ENCODE measurements around the gene PIK3C2G.

PIK3C2G gene

GRCh38 chr12:18419311-18419710, 158.0 kb downstream of the PIK3C2G start:
- no peak for DNase-seq (ENCODE audit: low read depth, low spot score)

GRCh38 chr12:18421867-18422266, 160.5 kb downstream of the PIK3C2G start:
- DNase-seq (ENCODE audit: low read depth, low spot score) = peak; percentile 36

- DNase-seq (ENCODE audit: low read depth, low spot score) = no peak
Measured at GRCh38 chr12:18422871-18423270, 161.6 kb downstream of the PIK3C2G start.

- DNase-seq (ENCODE audit: low read depth, low spot score) = no peak
Measured at GRCh38 chr12:18424857-18425256, 163.5 kb downstream of the PIK3C2G start.

GRCh38 chr12:18427520-18427919, 166.2 kb downstream of the PIK3C2G start:
- DNase-seq (ENCODE audit: low read depth, low spot score) = no peak

GRCh38 chr12:18428416-18428815, 167.1 kb downstream of the PIK3C2G start:
- DNase-seq (ENCODE audit: low read depth, low spot score) = no peak

- DNase-seq (ENCODE audit: low read depth, low spot score) = no peak
Measured at GRCh38 chr12:18429366-18429765, 168.0 kb downstream of the PIK3C2G start.

GRCh38 chr12:18430425-18431048, 169.2 kb downstream of the PIK3C2G start:
- DNase-seq (ENCODE audit: low read depth, low spot score) = peak; percentile 76

GRCh38 chr12:18431771-18432170, 170.5 kb downstream of the PIK3C2G start:
- no peak for DNase-seq (ENCODE audit: low read depth, low spot score)

GRCh38 chr12:18432206-18432605, 170.9 kb downstream of the PIK3C2G start:
- no peak for DNase-seq (ENCODE audit: low read depth, low spot score)

- no peak for DNase-seq (ENCODE audit: low read depth, low spot score)
Measured at GRCh38 chr12:18436170-18436569, 174.9 kb downstream of the PIK3C2G start.

GRCh38 chr12:18439541-18439940, 178.2 kb downstream of the PIK3C2G start:
- DNase-seq (ENCODE audit: low read depth, low spot score) = no peak

GRCh38 chr12:18443768-18444437, 182.6 kb downstream of the PIK3C2G start:
- peak; percentile 47 for DNase-seq (ENCODE audit: low read depth, low spot score)

GRCh38 chr12:18446061-18446644, 184.8 kb downstream of the PIK3C2G start:
- DNase-seq (ENCODE audit: low read depth, low spot score) = no peak

GRCh38 chr12:18454330-18454729, 193.0 kb downstream of the PIK3C2G start:
- peak; percentile 8 for DNase-seq (ENCODE audit: low read depth, low spot score)

- DNase-seq (ENCODE audit: low read depth, low spot score) = no peak
Measured at GRCh38 chr12:18456344-18456743, 195.0 kb downstream of the PIK3C2G start.

- DNase-seq (ENCODE audit: low read depth, low spot score) = no peak
Measured at GRCh38 chr12:18457362-18457761, 196.0 kb downstream of the PIK3C2G start.

GRCh38 chr12:18461758-18462157, 200.4 kb downstream of the PIK3C2G start:
- no peak for DNase-seq (ENCODE audit: low read depth, low spot score)

- peak; percentile 74 for DNase-seq (ENCODE audit: low read depth, low spot score)
Measured at GRCh38 chr12:18462442-18462841, 201.1 kb downstream of the PIK3C2G start.

GRCh38 chr12:18467620-18468245, 206.4 kb downstream of the PIK3C2G start:
- DNase-seq (ENCODE audit: low read depth, low spot score) = no peak

- peak; percentile 49 for DNase-seq (ENCODE audit: low read depth, low spot score)
Measured at GRCh38 chr12:18468246-18469075, 207.1 kb downstream of the PIK3C2G start.

GRCh38 chr12:18470251-18470650, 208.9 kb downstream of the PIK3C2G start:
- peak; percentile 14 for DNase-seq (ENCODE audit: low read depth, low spot score)
